Sigmoid colon (tissue), 7 donors: ENCODE results near the gene CMSS1. TPM values are rescaled to one million over a fixed set of nuclear protein-coding genes. Genes with fewer than 3 reads are reported as not detected.
A peak's percentile ranks its signal among the peaks of the same experiment; 100 is the strongest.

Experiments
- DNase-seq: peaks from one replicate; pipeline ENCODE4 v3.0.0-alpha.2; 2019
- H3K27ac ChIP-seq, 4 donors: fragments of 200-600 bp; sonication (generic); one replicate each; pipeline ENCODE4 v1.5.1; 2016 to 2019; ENCODE audit warnings: mild to moderate bottlenecking in 1 of 4
- H3K27me3 ChIP-seq, 3 donors: fragments of 200-600 bp; sonication (generic); one replicate each; pipeline ENCODE4 v1.5.1; 2019; ENCODE audit warnings: mild to moderate bottlenecking in 1 of 3
- H3K36me3 ChIP-seq, 4 donors: fragments of 200-600 bp; sonication (generic); one replicate each; pipeline ENCODE4 v1.5.1; 2016 to 2019
- H3K4me1 ChIP-seq, 4 donors: fragments of 200-600 bp; sonication (generic); one replicate each; pipeline ENCODE4 v1.5.1; 2017 to 2019
- H3K4me3 ChIP-seq, 4 donors: fragments of 200-600 bp; sonication (generic); one replicate each; pipeline ENCODE4 v1.5.1; 2017 to 2019; ENCODE audit warnings: mild to moderate bottlenecking in 2 of 4, moderate library complexity in 1 of 4
- H3K9me3 ChIP-seq, 4 donors: fragments of 200-600 bp in 3 of 4; sonication (generic) in 3 of 4; one replicate each; pipeline versions ENCODE4 v1.5.1 to v1.6.1; 2013 to 2019
- EP300 ChIP-seq, 4 donors: sonication (generic); formaldehyde crosslinking; IDR thresholded peaks; one replicate each; pipeline ENCODE4 v1.6.1; 2017; ENCODE audit warnings: antibody characterized with exemption in 4 of 4
- POLR2A ChIP-seq, 2 donors: fragments of 450-650 bp; IDR thresholded peaks; one replicate each; pipeline ENCODE4 v1.6.1; 2016; ENCODE audit warnings: antibody characterized with exemption in 2 of 2, mild to moderate bottlenecking in 2 of 2, moderate library complexity in 2 of 2
- POLR2AphosphoS5 ChIP-seq, 4 donors: sonication (generic); formaldehyde crosslinking; IDR thresholded peaks; one replicate each; pipeline ENCODE4 v1.6.1; 2017; ENCODE audit warnings: antibody characterized with exemption in 4 of 4
- WGBS, 2 donors: extraction: QIAGEN DNeasy Blood & Tissue Kit; methylation state at CpG; one replicate each; pipeline ENCODE4 v1.1.7; 2013; 5-methylcytosine and 5-hydroxymethylcytosine counted together
- intact Hi-C: fragments of 100-400 bp; cut with DNase I; formaldehyde crosslinking; loops from one replicate; pipeline ENCODE4 v1.15.1; 2023
- polyA plus RNA-seq, 3 donors: library from polyadenylated mRNA; stranded (reverse); fragments of 200-250 nt; gene quantifications; one replicate each; pipeline ENCODE4 v1.2.3, GENCODE V29; 2013
- total RNA-seq, 4 donors: library from RNA; depleted of rRNA; stranded (reverse); fragments of >200 nt; gene quantifications; one replicate each; pipeline ENCODE4 v1.1.0, GENCODE V29; 2016
- TF ChIP-seq, protein P1 (sequence below), 4 experiments: fragments of 450-650 bp in 3 of 4; fragments of 200-600 bp in 1 of 4; IDR thresholded peaks; one replicate each; pipeline ENCODE4 v1.5.1; 2016 to 2019; ENCODE audit warnings: antibody characterized with exemption in 4 of 4, mild to moderate bottlenecking in 3 of 4, moderate library complexity in 2 of 4
- donor health status: healthy with polysubstance abuse.
- donor health status: Bipolar disorder and iron deficiency.
- donor health status: healthy.

Gene CMSS1
- total and polyA plus RNA-seq, 7 donors: 6.0 to 19.4 (median 13.9) TPM

DNA sequence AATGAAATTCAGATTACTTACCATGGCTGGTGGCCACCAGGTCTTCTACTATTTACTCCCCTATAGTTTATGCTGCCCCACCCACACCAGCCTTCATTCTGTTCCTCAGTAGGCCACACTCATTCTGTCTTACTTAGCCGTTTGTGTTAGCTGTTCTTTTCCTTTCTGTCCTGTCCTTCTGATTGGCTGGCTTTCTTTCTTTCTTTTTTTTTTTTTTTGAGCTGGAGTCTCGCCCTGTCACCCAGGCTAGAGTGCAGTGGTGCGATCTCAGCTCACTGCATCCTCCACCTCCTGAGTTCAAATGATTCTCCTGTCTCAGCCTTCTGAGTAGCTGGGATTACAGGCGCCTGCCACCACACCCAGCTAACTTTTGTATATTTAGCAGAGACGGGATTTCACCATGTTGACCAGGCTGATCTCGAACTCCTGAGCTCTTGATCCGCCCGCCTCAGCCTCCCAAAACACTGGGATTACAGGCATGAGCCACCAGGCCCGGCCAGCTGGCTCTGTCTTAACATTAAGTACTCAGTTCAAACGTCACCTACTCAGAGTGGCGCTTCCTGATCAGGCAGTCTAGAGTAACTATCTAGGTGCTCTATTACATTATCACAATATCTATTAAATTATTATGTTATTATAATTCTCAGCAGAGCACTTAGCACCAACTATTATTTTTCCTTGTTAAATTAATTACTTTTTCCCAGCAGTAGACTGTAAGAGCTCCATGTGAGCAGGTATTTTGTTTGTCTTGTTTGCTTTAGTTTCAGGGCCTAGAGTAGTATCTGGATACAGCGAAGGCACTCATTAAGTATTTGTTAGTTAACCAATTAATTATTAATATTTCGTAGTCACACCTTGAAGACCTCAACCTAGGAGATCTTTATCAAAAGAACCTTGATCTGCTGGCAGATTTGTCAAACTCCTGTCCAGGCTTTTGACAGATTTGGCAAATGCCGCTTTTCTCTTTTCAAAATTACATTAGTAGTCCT, 6.4 kb downstream of the CMSS1 start:
- Histone ChIP-seq H3K27ac (no peak overlapping the region), H3K4me3 (no peak overlapping the region), H3K9me3 (no peaks in the 10 kb centered on the region), H3K27me3 (no peaks in the 10 kb centered on the region), H3K4me1 (peaks cover 0 to 6% (median 1%) of the 10 kb centered on the region in 4 donors), H3K36me3 (no peaks in the 10 kb centered on the region)
- intact Hi-C loops: no loop called here
- TF ChIP-seq EP300 (IDR thresholded peaks at IDR 0.05) (no peak), POLR2A (IDR thresholded peaks at IDR 0.05) (no peak), POLR2AphosphoS5 (IDR thresholded peaks at IDR 0.05) (no peak)
- TF ChIP-seq, protein P1, sequence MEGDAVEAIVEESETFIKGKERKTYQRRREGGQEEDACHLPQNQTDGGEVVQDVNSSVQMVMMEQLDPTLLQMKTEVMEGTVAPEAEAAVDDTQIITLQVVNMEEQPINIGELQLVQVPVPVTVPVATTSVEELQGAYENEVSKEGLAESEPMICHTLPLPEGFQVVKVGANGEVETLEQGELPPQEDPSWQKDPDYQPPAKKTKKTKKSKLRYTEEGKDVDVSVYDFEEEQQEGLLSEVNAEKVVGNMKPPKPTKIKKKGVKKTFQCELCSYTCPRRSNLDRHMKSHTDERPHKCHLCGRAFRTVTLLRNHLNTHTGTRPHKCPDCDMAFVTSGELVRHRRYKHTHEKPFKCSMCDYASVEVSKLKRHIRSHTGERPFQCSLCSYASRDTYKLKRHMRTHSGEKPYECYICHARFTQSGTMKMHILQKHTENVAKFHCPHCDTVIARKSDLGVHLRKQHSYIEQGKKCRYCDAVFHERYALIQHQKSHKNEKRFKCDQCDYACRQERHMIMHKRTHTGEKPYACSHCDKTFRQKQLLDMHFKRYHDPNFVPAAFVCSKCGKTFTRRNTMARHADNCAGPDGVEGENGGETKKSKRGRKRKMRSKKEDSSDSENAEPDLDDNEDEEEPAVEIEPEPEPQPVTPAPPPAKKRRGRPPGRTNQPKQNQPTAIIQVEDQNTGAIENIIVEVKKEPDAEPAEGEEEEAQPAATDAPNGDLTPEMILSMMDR (IDR thresholded peaks at IDR 0.05): no peak
- 75 to 84% methylated on average over 14 of the region's 14 CpGs for WGBS, 2 donors
- DNase-seq: no peak

DNA sequence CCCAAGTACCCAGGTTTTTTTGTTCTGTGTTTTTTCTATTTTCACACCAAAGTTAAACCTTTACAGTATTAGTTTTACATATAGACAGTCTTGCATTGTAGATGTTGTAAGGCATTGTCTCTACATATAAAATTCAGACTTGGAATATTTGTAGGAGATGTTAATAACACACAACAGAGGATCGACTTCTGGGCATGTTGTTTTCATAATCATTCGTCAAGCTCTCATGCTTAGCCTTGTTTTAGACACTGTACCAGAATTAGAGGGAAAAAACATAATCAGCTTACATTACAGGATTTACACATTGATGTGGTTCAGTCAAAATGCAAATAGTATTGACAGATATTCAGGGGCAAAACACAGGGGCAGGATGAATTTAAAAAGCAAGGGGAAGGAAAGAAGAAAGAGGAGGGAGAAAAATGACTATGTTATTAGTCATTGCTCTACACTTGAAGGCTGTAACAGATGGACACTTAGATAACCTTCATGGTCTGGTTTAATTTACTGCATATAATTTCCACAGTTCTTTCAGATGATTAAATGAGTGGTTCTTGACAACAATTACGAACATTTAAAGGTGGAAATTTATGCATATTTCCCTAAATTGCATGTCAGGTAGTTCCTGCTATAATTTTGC, 7.5 kb downstream of the CMSS1 start:
- 71 to 80% methylated on average over 3 of the region's 3 CpGs for WGBS, 2 donors
- Histone ChIP-seq H3K9me3 (no peaks in the 10 kb centered on the region), H3K27me3 (no peaks in the 10 kb centered on the region), H3K27ac (no peak overlapping the region), H3K4me3 (no peak overlapping the region), H3K36me3 (no peaks in the 10 kb centered on the region), H3K4me1 (peaks cover 0 to 3% (median 0%) of the 10 kb centered on the region in 4 donors)
- TF ChIP-seq POLR2A (IDR thresholded peaks at IDR 0.05): no peak
- no peak for TF ChIP-seq EP300 (IDR thresholded peaks at IDR 0.05)
- TF ChIP-seq POLR2AphosphoS5 (IDR thresholded peaks at IDR 0.05): no peak
- no peak for DNase-seq
- intact Hi-C loops: no loop called here

DNA sequence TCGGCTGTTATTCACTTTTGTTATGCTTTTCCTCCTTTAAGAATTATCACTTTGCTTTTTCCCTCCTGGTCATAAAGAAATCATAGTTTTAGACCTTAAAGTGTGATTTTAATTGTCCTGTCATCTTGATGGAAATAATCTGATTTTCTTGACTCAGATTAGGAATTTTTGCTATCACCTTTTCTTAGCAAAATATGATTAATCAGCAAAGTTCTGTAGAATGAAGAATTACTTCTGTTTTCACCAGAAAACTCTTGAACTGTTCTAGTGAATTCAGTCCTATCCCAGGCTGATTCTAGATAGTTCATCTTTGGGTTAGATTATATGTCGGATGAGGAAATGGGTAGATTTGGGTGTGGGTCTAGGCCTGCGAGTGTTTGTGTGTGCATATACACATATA, 12.2 kb downstream of the CMSS1 start:
- 94 to 96% methylated on average over 3 of the region's 3 CpGs for WGBS, 2 donors
- Histone ChIP-seq H3K27me3 (no peaks in the 10 kb centered on the region), H3K4me1 (peaks cover 0 to 8% (median 5%) of the 10 kb centered on the region in 4 donors), H3K9me3 (no peaks in the 10 kb centered on the region), H3K4me3 (no peak overlapping the region), H3K36me3 (no peaks in the 10 kb centered on the region), H3K27ac (no peak overlapping the region)
- TF ChIP-seq, protein P1 (IDR thresholded peaks at IDR 0.05): no peak
- TF ChIP-seq POLR2AphosphoS5 (IDR thresholded peaks at IDR 0.05) (no peak), POLR2A (IDR thresholded peaks at IDR 0.05) (no peak), EP300 (IDR thresholded peaks at IDR 0.05) (no peak)
- DNase-seq: no peak
- intact Hi-C loops: loop anchor here (10.0 kb wide), 1 partner anchor 505 kb away; the partner anchor contains the start of gene NIT2

DNA sequence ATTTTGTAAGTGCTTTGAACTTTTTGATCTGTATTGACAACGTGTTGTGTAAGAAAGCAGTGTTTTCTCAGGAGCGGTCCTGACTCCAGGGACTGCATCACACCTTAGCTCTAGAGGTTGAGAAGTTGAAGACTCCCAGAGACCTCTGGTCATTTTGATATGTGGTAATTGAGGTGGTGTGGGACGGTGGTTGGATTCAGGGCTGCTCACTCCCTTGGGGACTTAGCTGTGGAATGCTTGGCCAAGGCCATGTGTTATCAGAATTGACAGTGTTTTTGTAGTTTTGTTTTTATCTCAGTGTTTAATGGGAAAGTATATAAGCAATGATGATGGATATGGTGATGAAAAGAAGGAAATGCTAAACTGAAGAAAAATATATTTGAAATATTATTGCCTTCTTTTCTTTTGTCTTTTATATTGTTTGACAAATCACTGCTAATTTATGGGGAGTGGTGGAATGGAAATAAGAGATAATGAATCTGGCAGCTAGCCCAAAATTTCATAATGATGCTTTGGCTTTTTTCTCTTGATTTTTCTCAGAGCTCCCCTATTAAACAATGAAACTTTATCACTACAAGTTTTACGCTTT, 16.0 kb downstream of the CMSS1 start:
- Histone ChIP-seq H3K27ac (peak overlapping the region in 3 of 4 donors; percentile 29 to 66 (median 50)), H3K36me3 (no peaks in the 10 kb centered on the region), H3K4me1 (peaks cover 0 to 8% (median 5%) of the 10 kb centered on the region in 4 donors), H3K27me3 (no peaks in the 10 kb centered on the region), H3K4me3 (no peak overlapping the region), H3K9me3 (no peaks in the 10 kb centered on the region)
- TF ChIP-seq EP300 (IDR thresholded peaks at IDR 0.05) (no peak), POLR2AphosphoS5 (IDR thresholded peaks at IDR 0.05) (no peak), POLR2A (IDR thresholded peaks at IDR 0.05) (no peak)
- TF ChIP-seq, protein P1 (IDR thresholded peaks at IDR 0.05): no peak
- intact Hi-C loops: loop anchor here (2.0 to 10.0 kb wide), 2 partner anchors 421 to 501 kb away; partner anchors contain the start of gene NIT2
- 78 to 79% methylated on average over 4 of the region's 4 CpGs for WGBS, 2 donors
- no peak for DNase-seq
